ENCODE data around the gene RAMP1. TPM values are rescaled to one million over a fixed set of nuclear protein-coding genes. Genes with fewer than 3 reads are reported as not detected.

Gene RAMP1
- total RNA-seq, 4 donors from 2014 or later, result 1.3 to 50.8 (median 31.5) TPM

GRCh38 chr2:237876532-237876931, 17.1 kb downstream of the RAMP1 start:
- no peak for TF ChIP-seq CTCF (IDR thresholded peaks at IDR 0.05)
- DNase-seq (ENCODE audit: low spot score) (no peak), ATAC-seq (ENCODE audit: low FRiP score) (no peak)

DNA sequence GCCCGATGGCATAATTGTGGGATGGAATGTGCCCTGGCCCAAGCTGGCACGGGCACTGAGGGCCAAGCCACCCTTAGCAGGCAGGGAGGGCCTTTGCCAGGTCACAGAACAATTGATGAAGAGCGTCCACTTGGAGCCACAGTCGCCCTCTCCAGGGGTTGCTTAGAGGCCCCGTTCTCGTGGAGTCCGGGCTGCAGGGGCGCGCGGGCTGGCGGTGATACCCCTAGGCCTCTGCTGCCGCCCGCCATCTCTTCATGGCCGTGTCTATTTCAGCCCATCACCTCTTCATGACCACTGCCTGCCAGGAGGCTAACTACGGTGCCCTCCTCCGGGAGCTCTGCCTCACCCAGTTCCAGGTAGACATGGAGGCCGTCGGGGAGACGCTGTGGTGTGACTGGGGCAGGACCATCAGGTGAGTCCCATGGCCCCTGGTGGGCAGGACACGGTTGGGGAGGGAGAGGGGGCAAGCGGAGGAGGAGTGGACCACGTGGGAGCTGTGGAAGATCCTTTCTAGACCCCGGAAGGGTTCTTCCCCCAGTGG, 17.6 kb downstream of the RAMP1 start:
- ATAC-seq (ENCODE audit: low FRiP score) (no peak), DNase-seq (ENCODE audit: low spot score) (no peak)
- TF ChIP-seq CTCF (IDR thresholded peaks at IDR 0.05), result no peak

- no peak for TF ChIP-seq CTCF (IDR thresholded peaks at IDR 0.05)
- DNase-seq (ENCODE audit: low spot score) (no peak), ATAC-seq (ENCODE audit: low FRiP score) (no peak)
Observed at GRCh38 chr2:237877576-237878307, 18.3 kb downstream of the RAMP1 start.

GRCh38 chr2:237878321-237879057, 19.1 kb downstream of the RAMP1 start:
- no peak for TF ChIP-seq CTCF (IDR thresholded peaks at IDR 0.05)
- no peak for ATAC-seq (ENCODE audit: low FRiP score)
- no peak for DNase-seq (ENCODE audit: low spot score)

- ATAC-seq (ENCODE audit: low FRiP score), result no peak
- DNase-seq (ENCODE audit: low spot score), result no peak
- TF ChIP-seq CTCF (IDR thresholded peaks at IDR 0.05), result no peak
Observed at GRCh38 chr2:237879058-237879430, 19.6 kb downstream of the RAMP1 start.

GRCh38 chr2:237879991-237880560, 20.7 kb downstream of the RAMP1 start:
- DNase-seq (ENCODE audit: low spot score), result no peak
- no peak for ATAC-seq (ENCODE audit: low FRiP score)
- TF ChIP-seq CTCF (IDR thresholded peaks at IDR 0.05), result no peak

Data from omental fat pad (tissue), 4 donors.